T-helper 1 cell treated with Interleukin-12 subunit alpha and Interleukin-12 subunit beta and Interleukin-4 antibody, amounts not matched to agents 30 μg/mL and 1 μg/mL, for 36 hours (primary cell): ENCODE measurements around the gene PRKG1.

Experiments
- H3K27ac Mint-ChIP-seq: one replicate; pipeline ENCODE4 v1.8.0; 2021; ENCODE audit warnings: mild to moderate bottlenecking, mixed read lengths
- H3K27me3 Mint-ChIP-seq: one replicate; pipeline ENCODE4 v1.8.0; 2021; ENCODE audit warnings: low read depth, mixed read lengths
- H3K36me3 Mint-ChIP-seq: one replicate; pipeline ENCODE4 v1.8.0; 2021; ENCODE audit warnings: low read depth, mixed read lengths
- H3K4me1 Mint-ChIP-seq: one replicate; pipeline ENCODE4 v1.8.0; 2021; ENCODE audit warnings: low read depth, mixed read lengths
- H3K4me3 Mint-ChIP-seq: one replicate; pipeline ENCODE4 v1.8.0; 2021; ENCODE audit warnings: mild to moderate bottlenecking, moderate library complexity, mixed read lengths
- H3K9me3 Mint-ChIP-seq: one replicate; pipeline ENCODE4 v1.8.0; 2021; ENCODE audit warnings: mixed read lengths

Gene PRKG1

GRCh38 chr10:51606825-51607462 is 532.7 kb downstream of the PRKG1 start:
- no peaks in the 10 kb centered on the region for H3K4me1 Mint-ChIP-seq
- H3K4me3 Mint-ChIP-seq, result no peak overlapping the region
- H3K36me3 Mint-ChIP-seq, result no peaks in the 10 kb centered on the region
- H3K27ac Mint-ChIP-seq, result no peak overlapping the region
- no peaks in the 10 kb centered on the region for H3K9me3 Mint-ChIP-seq
- no peaks in the 10 kb centered on the region for H3K27me3 Mint-ChIP-seq

DNA sequence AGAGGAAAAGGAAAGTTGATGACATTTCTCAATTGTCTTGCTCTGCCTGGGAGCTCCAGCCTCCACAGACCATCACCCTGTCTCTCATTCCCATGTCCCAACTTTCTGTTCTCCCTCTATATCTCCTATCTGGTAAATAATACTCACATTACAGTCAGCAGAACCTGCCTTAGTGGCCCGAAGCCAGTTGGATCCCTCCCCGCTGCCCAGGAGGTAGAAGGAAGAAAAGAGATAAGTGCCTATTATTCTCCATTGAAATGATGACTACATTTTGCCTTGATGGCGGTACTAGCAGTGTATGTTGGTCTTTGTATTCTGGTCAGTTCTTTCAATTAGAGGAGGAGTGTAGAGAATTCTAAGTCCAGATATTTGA is 533.2 kb downstream of the PRKG1 start:
- Mint-ChIP-seq H3K9me3 (no peaks in the 10 kb centered on the region), H3K4me3 (no peak overlapping the region), H3K4me1 (no peaks in the 10 kb centered on the region), H3K27me3 (no peaks in the 10 kb centered on the region), H3K27ac (no peak overlapping the region), H3K36me3 (no peaks in the 10 kb centered on the region)

- Mint-ChIP-seq H3K4me3 (no peak overlapping the region), H3K36me3 (no peaks in the 10 kb centered on the region), H3K4me1 (no peaks in the 10 kb centered on the region), H3K27ac (no peak overlapping the region), H3K9me3 (no peaks in the 10 kb centered on the region), H3K27me3 (no peaks in the 10 kb centered on the region)
These were observed 533.9 kb downstream of the PRKG1 start for GRCh38 chr10:51608211-51608610.

GRCh38 chr10:51615764-51616298 is 541.5 kb downstream of the PRKG1 start:
- Mint-ChIP-seq H3K4me3 (no peak overlapping the region), H3K4me1 (peaks cover 5% of the 10 kb centered on the region), H3K27me3 (no peaks in the 10 kb centered on the region), H3K9me3 (peaks cover 20% of the 10 kb centered on the region), H3K27ac (no peak overlapping the region), H3K36me3 (no peaks in the 10 kb centered on the region)

- Mint-ChIP-seq H3K4me1 (peaks cover 5% of the 10 kb centered on the region), H3K27me3 (no peaks in the 10 kb centered on the region), H3K36me3 (no peaks in the 10 kb centered on the region), H3K4me3 (no peak overlapping the region), H3K27ac (no peak overlapping the region), H3K9me3 (peaks cover 20% of the 10 kb centered on the region)
These were observed 543.4 kb downstream of the PRKG1 start for GRCh38 chr10:51617576-51618235.

DNA sequence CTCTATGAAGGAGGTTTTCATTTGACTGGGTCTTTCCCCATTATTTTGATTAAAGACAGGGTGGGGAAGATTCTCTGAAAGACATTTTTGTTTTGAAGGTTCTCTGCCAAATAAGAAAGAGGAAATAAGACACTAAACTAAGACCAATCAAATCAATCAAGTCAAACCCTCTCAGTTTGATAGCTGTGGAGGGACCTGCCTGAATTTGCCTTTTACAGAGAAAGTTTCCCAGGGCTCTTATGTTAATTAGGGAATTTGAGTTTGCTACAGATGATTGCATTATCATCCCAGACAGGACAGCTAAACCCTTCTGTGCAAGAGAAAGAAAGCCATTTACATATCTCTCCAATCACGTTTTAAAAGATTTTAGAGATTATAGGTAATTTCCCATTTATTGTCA is 545.1 kb downstream of the PRKG1 start:
- Mint-ChIP-seq H3K36me3 (no peaks in the 10 kb centered on the region), H3K4me3 (no peak overlapping the region), H3K4me1 (peaks cover 3% of the 10 kb centered on the region), H3K27ac (no peak overlapping the region), H3K9me3 (peaks cover 16% of the 10 kb centered on the region), H3K27me3 (peaks cover 6% of the 10 kb centered on the region)

DNA sequence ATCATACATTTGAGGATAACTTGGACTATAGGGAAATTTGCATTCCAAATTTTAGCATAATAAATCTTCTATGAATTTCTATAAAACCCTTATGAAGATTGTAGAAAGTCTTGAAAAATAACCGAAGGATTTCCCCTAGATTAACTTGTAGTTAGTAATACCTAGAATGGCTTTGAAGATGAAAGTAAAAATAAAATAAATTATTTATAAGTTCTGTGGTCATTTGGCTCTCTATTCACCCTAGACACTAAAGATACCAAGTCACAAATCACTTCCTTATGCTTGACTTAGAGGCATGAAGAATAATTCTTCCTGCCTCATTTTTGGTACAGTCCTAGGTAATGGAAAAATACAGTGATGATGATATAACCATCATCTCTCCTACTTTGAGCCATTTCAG is 545.8 kb downstream of the PRKG1 start:
- H3K4me3 Mint-ChIP-seq, result no peak overlapping the region
- no peaks in the 10 kb centered on the region for H3K4me1 Mint-ChIP-seq
- H3K27me3 Mint-ChIP-seq, result peaks cover 11% of the 10 kb centered on the region
- no peaks in the 10 kb centered on the region for H3K36me3 Mint-ChIP-seq
- peaks cover 10% of the 10 kb centered on the region for H3K9me3 Mint-ChIP-seq
- no peak overlapping the region for H3K27ac Mint-ChIP-seq

DNA sequence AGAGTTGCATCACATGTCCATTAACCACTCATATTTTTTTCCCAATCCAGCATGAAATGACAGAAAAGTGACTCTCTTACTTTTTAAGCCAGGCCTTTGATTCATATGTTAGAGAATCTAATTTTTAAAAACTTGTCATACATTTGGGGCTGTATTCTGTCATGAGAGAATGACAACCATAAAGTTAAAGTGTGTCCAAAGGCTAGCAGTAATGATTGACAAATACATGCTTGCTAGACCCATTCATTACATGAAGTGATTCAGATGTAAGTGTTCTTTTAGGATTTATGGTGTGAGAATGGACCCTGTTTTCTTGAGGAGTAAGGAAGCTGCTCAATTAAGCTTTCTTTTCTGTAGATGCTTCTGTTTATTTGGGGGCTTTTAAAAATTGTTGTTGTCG is 549.7 kb downstream of the PRKG1 start:
- Mint-ChIP-seq H3K4me3 (no peak overlapping the region), H3K9me3 (no peaks in the 10 kb centered on the region), H3K27me3 (peaks cover 11% of the 10 kb centered on the region), H3K27ac (no peak overlapping the region), H3K4me1 (no peaks in the 10 kb centered on the region), H3K36me3 (no peaks in the 10 kb centered on the region)

- Mint-ChIP-seq H3K27ac (no peak overlapping the region), H3K27me3 (peaks cover 3% of the 10 kb centered on the region), H3K9me3 (no peaks in the 10 kb centered on the region), H3K4me3 (no peak overlapping the region), H3K36me3 (no peaks in the 10 kb centered on the region), H3K4me1 (no peaks in the 10 kb centered on the region)
These were observed 555.8 kb downstream of the PRKG1 start for GRCh38 chr10:51629934-51630639.

- Mint-ChIP-seq H3K27me3 (peaks cover 3% of the 10 kb centered on the region), H3K27ac (no peak overlapping the region), H3K4me3 (no peak overlapping the region), H3K9me3 (no peaks in the 10 kb centered on the region), H3K36me3 (no peaks in the 10 kb centered on the region), H3K4me1 (no peaks in the 10 kb centered on the region)
These were observed 556.3 kb downstream of the PRKG1 start for GRCh38 chr10:51630640-51631005.

- H3K27ac Mint-ChIP-seq, result no peak overlapping the region
- H3K4me3 Mint-ChIP-seq, result no peak overlapping the region
- no peaks in the 10 kb centered on the region for H3K9me3 Mint-ChIP-seq
- no peaks in the 10 kb centered on the region for H3K36me3 Mint-ChIP-seq
- H3K27me3 Mint-ChIP-seq, result peaks cover 3% of the 10 kb centered on the region
- no peaks in the 10 kb centered on the region for H3K4me1 Mint-ChIP-seq
These were observed 561.1 kb downstream of the PRKG1 start for GRCh38 chr10:51635436-51635835.

GRCh38 chr10:51638211-51638610 is 563.9 kb downstream of the PRKG1 start:
- Mint-ChIP-seq H3K4me1 (no peaks in the 10 kb centered on the region), H3K27me3 (peaks cover 3% of the 10 kb centered on the region), H3K9me3 (no peaks in the 10 kb centered on the region), H3K36me3 (no peaks in the 10 kb centered on the region), H3K27ac (no peak overlapping the region), H3K4me3 (no peak overlapping the region)

DNA sequence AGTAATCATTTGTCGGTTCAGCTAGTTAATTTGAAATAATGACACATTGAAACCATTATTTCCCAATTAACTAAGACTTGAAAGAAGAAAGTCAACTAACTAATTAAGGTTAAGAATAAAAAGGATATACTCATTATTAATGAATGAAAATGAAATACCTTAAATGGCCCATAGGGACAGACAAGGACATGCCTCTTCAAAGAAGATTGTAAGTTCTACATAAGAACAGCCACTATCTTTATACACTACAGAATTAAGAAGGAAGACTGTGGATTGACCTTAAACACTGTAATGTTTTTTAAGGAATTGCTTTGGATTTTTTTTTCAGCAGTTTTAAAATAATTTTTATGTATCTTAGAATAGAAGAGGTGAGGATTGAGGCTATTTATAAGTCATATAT is 564.5 kb downstream of the PRKG1 start:
- no peaks in the 10 kb centered on the region for H3K4me1 Mint-ChIP-seq
- no peak overlapping the region for H3K27ac Mint-ChIP-seq
- H3K27me3 Mint-ChIP-seq, result peaks cover 3% of the 10 kb centered on the region
- H3K4me3 Mint-ChIP-seq, result no peak overlapping the region
- H3K9me3 Mint-ChIP-seq, result no peaks in the 10 kb centered on the region
- H3K36me3 Mint-ChIP-seq, result no peaks in the 10 kb centered on the region

DNA sequence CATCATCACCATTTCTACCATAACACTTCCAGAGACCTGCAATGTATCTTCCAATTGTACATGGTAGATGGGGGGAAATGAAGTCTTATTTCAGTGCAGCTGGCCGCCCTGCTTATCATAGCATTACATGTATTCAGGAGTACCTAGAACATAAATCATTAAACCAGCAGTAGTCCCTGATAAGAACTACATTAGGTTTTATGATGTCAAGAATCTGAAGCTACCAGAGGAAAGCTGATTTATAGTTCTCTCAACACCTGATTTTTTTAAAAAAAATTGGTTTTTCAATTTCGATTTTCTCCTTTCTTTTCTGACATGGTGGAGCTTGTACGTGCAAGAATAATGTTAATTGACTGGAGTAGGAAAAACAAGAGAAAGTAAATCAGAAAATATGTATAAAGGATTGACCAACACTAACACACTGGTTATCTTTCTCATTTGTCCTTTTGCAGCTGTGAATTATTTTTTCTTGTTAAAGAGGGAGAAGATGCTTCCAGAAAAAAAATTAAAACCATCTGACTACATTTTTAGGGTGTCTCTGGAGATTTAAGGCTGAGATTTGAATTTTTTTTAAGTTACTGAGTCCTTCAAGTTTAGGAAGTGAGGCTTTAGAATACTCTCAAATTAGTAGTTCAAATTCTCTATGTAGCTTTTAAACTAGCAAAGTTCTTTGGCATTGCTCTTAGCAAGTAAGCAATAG is 566.0 kb downstream of the PRKG1 start:
- no peaks in the 10 kb centered on the region for H3K27me3 Mint-ChIP-seq
- no peaks in the 10 kb centered on the region for H3K4me1 Mint-ChIP-seq
- no peak overlapping the region for H3K4me3 Mint-ChIP-seq
- no peaks in the 10 kb centered on the region for H3K9me3 Mint-ChIP-seq
- H3K36me3 Mint-ChIP-seq, result no peaks in the 10 kb centered on the region
- H3K27ac Mint-ChIP-seq, result no peak overlapping the region
